WTC11 (cell line): ENCODE results near the gene CABLES1. TPM values are rescaled to one million over a fixed set of nuclear protein-coding genes. Genes with fewer than 3 reads are reported as not detected.

Experiments used
- ATAC-seq: fragments of 200-7000 bp; cut with Tn5 transposase; 2 replicates; pipeline ENCODE4 v1.10.0; 2021; ENCODE audit warnings: mild to moderate bottlenecking, moderate library complexity
- CTCF ChIA-PET: fragments of 300-600 bp; sonication (Branson Sonifier 250); formaldehyde crosslinking; loops from one replicate; lab custom pipeline; 2021; ENCODE audit warnings: antibody characterized with exemption; lab: Charles Lee
- POLR2A ChIA-PET: fragments of 350-600 bp; sonication (Branson Sonifier 250); formaldehyde crosslinking; loops from one replicate; lab custom pipeline; 2021; ENCODE audit warnings: antibody characterized with exemption; lab: Charles Lee
- DNase-seq: peaks from one replicate; pipeline ENCODE4 v3.0.0; 2021; ENCODE audit warnings: low spot score
- H3K27ac Mint-ChIP-seq: 2 replicates; pipeline ENCODE4 v1.8.0; 2021; ENCODE audit warnings: mixed read lengths
- H3K27me3 Mint-ChIP-seq: 2 replicates; pipeline ENCODE4 v1.8.0; 2021; ENCODE audit warnings: low read depth, mild to moderate bottlenecking, moderate library complexity, mixed read lengths
- H3K36me3 Mint-ChIP-seq: 2 replicates; pipeline ENCODE4 v1.8.0; 2021; ENCODE audit warnings: mixed read lengths
- H3K4me1 Mint-ChIP-seq: 2 replicates; pipeline ENCODE4 v1.8.0; 2022; ENCODE audit warnings: mixed read lengths
- H3K4me3 Mint-ChIP-seq: 2 replicates; pipeline ENCODE4 v1.8.0; 2021; ENCODE audit warnings: mild to moderate bottlenecking, moderate library complexity, mixed read lengths
- H3K9me3 Mint-ChIP-seq: 2 replicates; pipeline ENCODE4 v1.8.0; 2021; ENCODE audit warnings: mixed read lengths
- FOXP1 ChIP-seq: sonication (generic); formaldehyde crosslinking; IDR thresholded peaks from 2 replicates; pipeline ENCODE4 v1.8.0; 2022; ENCODE audit warnings: missing genetic modification reagents, mild to moderate bottlenecking, moderate library complexity, borderline replicate concordance
- IRF2 ChIP-seq: sonication (generic); formaldehyde crosslinking; IDR thresholded peaks from 2 replicates; pipeline ENCODE4 v1.8.0; 2022; ENCODE audit warnings: low read depth, missing genetic modification reagents, borderline replicate concordance
- KAT7 ChIP-seq: sonication (generic); formaldehyde crosslinking; IDR thresholded peaks from 2 replicates; pipeline ENCODE4 v1.8.1; 2023; ENCODE audit warnings: missing genetic modification reagents, mild to moderate bottlenecking, borderline replicate concordance
- NR2C2 ChIP-seq: sonication (generic); formaldehyde crosslinking; IDR thresholded peaks from 2 replicates; pipeline ENCODE4 v1.8.0; 2022; ENCODE audit warnings: mild to moderate bottlenecking, missing genetic modification reagents
- NR3C1 ChIP-seq: sonication (generic); formaldehyde crosslinking; conservative IDR thresholded peaks from 2 replicates; pipeline ENCODE4 v1.8.1; 2023; ENCODE audit warnings: low read depth, mild to moderate bottlenecking, missing genetic modification reagents
- SOX15 ChIP-seq: fragments of 250-450 bp; sonication (Bioruptor Pico); IDR thresholded peaks from 2 replicates; pipeline ENCODE4 v1.9.0; 2021; ENCODE audit warnings: mild to moderate bottlenecking
- ZNF232 ChIP-seq: sonication (generic); formaldehyde crosslinking; IDR thresholded peaks from 2 replicates; pipeline ENCODE4 v1.8.0; 2022; ENCODE audit warnings: mild to moderate bottlenecking, missing genetic modification reagents
- ZNF263 ChIP-seq: sonication (generic); formaldehyde crosslinking; IDR thresholded peaks from 2 replicates; pipeline ENCODE4 v1.8.1; 2022; ENCODE audit warnings: low read depth, mild to moderate bottlenecking, moderate library complexity, missing genetic modification reagents
- total RNA-seq: library from RNA; stranded (reverse); gene quantifications from 3 replicates; pipeline ENCODE4 v1.2.3, GENCODE V29; 2021
- TF ChIP-seq, protein P1 (sequence below): sonication (generic); formaldehyde crosslinking; IDR thresholded peaks from 2 replicates; pipeline ENCODE4 v1.8.1; 2023; ENCODE audit warnings: mild to moderate bottlenecking, moderate library complexity, missing genetic modification reagents
- TF ChIP-seq, protein P2 (sequence below): sonication (generic); formaldehyde crosslinking; IDR thresholded peaks from 2 replicates; pipeline ENCODE4 v1.8.0; 2022; ENCODE audit warnings: missing genetic modification reagents
- TF ChIP-seq, protein P3 (sequence below): fragments of 250-450 bp; sonication (Bioruptor Pico); IDR thresholded peaks from 2 replicates; pipeline ENCODE4 v2.1.2; 2022; ENCODE audit warnings: mild to moderate bottlenecking, moderate library complexity
- TF ChIP-seq, protein P4 (sequence below): sonication (generic); formaldehyde crosslinking; IDR thresholded peaks from 2 replicates; pipeline ENCODE4 v1.8.1; 2022; ENCODE audit warnings: low read depth, mild to moderate bottlenecking, moderate library complexity, missing genetic modification reagents, borderline replicate concordance
- TF ChIP-seq, protein P5 (sequence below): sonication (generic); formaldehyde crosslinking; IDR thresholded peaks from 2 replicates; pipeline ENCODE4 v1.8.1; 2022; ENCODE audit warnings: mild to moderate bottlenecking, missing genetic modification reagents, moderate library complexity, borderline replicate concordance
- TF ChIP-seq, protein P6 (sequence below): sonication (generic); formaldehyde crosslinking; conservative IDR thresholded peaks from 2 replicates; pipeline ENCODE4 v1.8.1; 2023; ENCODE audit warnings: mild to moderate bottlenecking, low read depth, missing genetic modification reagents, moderate library complexity

Gene CABLES1
- total RNA-seq, 1 experiment from 2014 or later: 17.0 TPM

DNA sequence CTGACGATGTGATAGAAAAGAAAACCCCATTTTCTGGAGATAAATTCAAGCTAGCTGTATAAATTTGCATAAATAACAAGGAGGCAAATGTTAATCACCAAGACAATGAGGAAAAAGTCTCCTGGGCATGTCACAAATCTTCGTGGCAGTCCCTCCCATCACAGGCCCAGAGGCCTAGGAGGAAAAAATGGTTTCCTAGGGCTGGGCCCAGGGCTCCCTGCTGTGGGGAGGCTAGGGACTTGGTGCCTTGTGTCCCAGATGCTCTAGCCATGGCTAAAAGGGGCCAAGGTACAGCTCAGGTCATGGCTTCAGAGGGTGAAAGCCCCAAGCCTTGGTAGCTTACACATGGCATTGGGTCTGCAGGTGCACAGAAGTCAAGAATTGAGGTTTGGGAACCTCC, 134.6 kb downstream of the CABLES1 start:
- H3K27ac Mint-ChIP-seq: no peak overlapping the region
- peaks cover 42% of the 10 kb centered on the region for H3K36me3 Mint-ChIP-seq
- ATAC-seq (no peak), DNase-seq (no peak)
- POLR2A ChIA-PET: no interaction called here
- H3K4me1 Mint-ChIP-seq: peaks cover 48% of the 10 kb centered on the region
- H3K4me3 Mint-ChIP-seq: no peak overlapping the region
- CTCF ChIA-PET: no interaction called here
- H3K9me3 Mint-ChIP-seq: peaks cover 40% of the 10 kb centered on the region
- TF ChIP-seq, protein P1, sequence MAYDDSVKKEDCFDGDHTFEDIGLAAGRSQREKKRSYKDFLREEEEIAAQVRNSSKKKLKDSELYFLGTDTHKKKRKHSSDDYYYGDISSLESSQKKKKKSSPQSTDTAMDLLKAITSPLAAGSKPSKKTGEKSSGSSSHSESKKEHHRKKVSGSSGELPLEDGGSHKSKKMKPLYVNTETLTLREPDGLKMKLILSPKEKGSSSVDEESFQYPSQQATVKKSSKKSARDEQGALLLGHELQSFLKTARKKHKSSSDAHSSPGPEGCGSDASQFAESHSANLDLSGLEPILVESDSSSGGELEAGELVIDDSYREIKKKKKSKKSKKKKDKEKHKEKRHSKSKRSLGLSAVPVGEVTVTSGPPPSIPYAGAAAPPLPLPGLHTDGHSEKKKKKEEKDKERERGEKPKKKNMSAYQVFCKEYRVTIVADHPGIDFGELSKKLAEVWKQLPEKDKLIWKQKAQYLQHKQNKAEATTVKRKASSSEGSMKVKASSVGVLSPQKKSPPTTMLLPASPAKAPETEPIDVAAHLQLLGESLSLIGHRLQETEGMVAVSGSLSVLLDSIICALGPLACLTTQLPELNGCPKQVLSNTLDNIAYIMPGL: no peak
- TF ChIP-seq, protein P2, sequence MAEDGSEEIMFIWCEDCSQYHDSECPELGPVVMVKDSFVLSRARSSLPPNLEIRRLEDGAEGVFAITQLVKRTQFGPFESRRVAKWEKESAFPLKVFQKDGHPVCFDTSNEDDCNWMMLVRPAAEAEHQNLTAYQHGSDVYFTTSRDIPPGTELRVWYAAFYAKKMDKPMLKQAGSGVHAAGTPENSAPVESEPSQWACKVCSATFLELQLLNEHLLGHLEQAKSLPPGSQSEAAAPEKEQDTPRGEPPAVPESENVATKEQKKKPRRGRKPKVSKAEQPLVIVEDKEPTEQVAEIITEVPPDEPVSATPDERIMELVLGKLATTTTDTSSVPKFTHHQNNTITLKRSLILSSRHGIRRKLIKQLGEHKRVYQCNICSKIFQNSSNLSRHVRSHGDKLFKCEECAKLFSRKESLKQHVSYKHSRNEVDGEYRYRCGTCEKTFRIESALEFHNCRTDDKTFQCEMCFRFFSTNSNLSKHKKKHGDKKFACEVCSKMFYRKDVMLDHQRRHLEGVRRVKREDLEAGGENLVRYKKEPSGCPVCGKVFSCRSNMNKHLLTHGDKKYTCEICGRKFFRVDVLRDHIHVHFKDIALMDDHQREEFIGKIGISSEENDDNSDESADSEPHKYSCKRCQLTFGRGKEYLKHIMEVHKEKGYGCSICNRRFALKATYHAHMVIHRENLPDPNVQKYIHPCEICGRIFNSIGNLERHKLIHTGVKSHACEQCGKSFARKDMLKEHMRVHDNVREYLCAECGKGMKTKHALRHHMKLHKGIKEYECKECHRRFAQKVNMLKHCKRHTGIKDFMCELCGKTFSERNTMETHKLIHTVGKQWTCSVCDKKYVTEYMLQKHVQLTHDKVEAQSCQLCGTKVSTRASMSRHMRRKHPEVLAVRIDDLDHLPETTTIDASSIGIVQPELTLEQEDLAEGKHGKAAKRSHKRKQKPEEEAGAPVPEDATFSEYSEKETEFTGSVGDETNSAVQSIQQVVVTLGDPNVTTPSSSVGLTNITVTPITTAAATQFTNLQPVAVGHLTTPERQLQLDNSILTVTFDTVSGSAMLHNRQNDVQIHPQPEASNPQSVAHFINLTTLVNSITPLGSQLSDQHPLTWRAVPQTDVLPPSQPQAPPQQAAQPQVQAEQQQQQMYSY (CRISPR knock-in tag): no peak
- TF ChIP-seq SOX15 (CRISPR knock-in tag): no peak
- TF ChIP-seq, protein P3, sequence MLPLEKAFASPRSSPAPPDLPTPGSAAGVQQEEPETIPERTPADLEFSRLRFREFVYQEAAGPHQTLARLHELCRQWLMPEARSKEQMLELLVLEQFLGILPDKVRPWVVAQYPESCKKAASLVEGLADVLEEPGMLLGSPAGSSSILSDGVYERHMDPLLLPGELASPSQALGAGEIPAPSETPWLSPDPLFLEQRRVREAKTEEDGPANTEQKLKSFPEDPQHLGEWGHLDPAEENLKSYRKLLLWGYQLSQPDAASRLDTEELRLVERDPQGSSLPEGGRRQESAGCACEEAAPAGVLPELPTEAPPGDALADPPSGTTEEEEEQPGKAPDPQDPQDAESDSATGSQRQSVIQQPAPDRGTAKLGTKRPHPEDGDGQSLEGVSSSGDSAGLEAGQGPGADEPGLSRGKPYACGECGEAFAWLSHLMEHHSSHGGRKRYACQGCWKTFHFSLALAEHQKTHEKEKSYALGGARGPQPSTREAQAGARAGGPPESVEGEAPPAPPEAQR: no peak
- no peak for TF ChIP-seq NR2C2
- TF ChIP-seq NR3C1 (CRISPR knock-in tag): no peak
- no peak for TF ChIP-seq IRF2
- TF ChIP-seq, protein P4, sequence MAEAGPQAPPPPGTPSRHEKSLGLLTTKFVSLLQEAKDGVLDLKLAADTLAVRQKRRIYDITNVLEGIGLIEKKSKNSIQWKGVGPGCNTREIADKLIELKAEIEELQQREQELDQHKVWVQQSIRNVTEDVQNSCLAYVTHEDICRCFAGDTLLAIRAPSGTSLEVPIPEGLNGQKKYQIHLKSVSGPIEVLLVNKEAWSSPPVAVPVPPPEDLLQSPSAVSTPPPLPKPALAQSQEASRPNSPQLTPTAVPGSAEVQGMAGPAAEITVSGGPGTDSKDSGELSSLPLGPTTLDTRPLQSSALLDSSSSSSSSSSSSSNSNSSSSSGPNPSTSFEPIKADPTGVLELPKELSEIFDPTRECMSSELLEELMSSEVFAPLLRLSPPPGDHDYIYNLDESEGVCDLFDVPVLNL (CRISPR knock-in tag): no peak
- TF ChIP-seq, protein P5, sequence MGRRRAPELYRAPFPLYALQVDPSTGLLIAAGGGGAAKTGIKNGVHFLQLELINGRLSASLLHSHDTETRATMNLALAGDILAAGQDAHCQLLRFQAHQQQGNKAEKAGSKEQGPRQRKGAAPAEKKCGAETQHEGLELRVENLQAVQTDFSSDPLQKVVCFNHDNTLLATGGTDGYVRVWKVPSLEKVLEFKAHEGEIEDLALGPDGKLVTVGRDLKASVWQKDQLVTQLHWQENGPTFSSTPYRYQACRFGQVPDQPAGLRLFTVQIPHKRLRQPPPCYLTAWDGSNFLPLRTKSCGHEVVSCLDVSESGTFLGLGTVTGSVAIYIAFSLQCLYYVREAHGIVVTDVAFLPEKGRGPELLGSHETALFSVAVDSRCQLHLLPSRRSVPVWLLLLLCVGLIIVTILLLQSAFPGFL (CRISPR knock-in tag): no peak
- no peak for TF ChIP-seq ZNF263 (CRISPR knock-in tag)
- TF ChIP-seq KAT7 (CRISPR knock-in tag): no peak
- no peak for TF ChIP-seq FOXP1 (CRISPR knock-in tag)
- TF ChIP-seq, protein P6, sequence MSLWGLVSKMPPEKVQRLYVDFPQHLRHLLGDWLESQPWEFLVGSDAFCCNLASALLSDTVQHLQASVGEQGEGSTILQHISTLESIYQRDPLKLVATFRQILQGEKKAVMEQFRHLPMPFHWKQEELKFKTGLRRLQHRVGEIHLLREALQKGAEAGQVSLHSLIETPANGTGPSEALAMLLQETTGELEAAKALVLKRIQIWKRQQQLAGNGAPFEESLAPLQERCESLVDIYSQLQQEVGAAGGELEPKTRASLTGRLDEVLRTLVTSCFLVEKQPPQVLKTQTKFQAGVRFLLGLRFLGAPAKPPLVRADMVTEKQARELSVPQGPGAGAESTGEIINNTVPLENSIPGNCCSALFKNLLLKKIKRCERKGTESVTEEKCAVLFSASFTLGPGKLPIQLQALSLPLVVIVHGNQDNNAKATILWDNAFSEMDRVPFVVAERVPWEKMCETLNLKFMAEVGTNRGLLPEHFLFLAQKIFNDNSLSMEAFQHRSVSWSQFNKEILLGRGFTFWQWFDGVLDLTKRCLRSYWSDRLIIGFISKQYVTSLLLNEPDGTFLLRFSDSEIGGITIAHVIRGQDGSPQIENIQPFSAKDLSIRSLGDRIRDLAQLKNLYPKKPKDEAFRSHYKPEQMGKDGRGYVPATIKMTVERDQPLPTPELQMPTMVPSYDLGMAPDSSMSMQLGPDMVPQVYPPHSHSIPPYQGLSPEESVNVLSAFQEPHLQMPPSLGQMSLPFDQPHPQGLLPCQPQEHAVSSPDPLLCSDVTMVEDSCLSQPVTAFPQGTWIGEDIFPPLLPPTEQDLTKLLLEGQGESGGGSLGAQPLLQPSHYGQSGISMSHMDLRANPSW: no peak
- no peak for TF ChIP-seq ZNF232 (CRISPR knock-in tag)
- TF ChIP-seq, all 79 proteins: peak for 0
- H3K27me3 Mint-ChIP-seq: peaks cover 9% of the 10 kb centered on the region; the same call in 1 of the 2 replicates
